ENCODE results near the gene SKAP1.
"Not testable (repeated sequence)": the region's sequence is repeated elsewhere in the genome, so short reads cannot be mapped to it uniquely, and the experiment has no call there.

SKAP1 gene

DNA sequence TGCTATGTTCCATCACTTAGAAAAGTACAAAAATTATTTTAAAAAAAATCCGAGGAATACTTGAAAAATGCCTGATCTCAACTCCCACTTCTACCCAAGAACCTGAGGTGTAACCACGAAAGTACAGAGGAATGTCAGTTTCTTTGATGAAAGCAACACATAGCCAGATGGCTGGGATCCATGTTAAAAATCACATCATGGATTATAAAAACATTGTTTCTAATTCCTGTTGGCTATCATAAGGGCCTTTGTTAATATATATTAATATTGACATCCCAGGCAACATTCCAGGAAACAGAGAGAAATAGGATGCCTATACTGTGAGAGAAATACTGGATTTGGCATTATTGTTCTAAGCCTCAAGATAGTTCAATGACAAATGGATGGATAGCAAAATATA, 115.3 kb downstream of the SKAP1 start:
- DNase-seq = no peak

- DNase-seq = no peak
Observed at GRCh38 chr17:48313096-48313755, 116.8 kb downstream of the SKAP1 start.

- DNase-seq = no peak
Observed at GRCh38 chr17:48311324-48311723, 118.7 kb downstream of the SKAP1 start.

- peak; percentile 59 for DNase-seq
Observed at GRCh38 chr17:48310748-48311213, 119.2 kb downstream of the SKAP1 start.

GRCh38 chr17:48308581-48308980, 121.4 kb downstream of the SKAP1 start:
- DNase-seq = no peak

GRCh38 chr17:48307814-48308411, 122.1 kb downstream of the SKAP1 start:
- peak; percentile 74 for DNase-seq

DNA sequence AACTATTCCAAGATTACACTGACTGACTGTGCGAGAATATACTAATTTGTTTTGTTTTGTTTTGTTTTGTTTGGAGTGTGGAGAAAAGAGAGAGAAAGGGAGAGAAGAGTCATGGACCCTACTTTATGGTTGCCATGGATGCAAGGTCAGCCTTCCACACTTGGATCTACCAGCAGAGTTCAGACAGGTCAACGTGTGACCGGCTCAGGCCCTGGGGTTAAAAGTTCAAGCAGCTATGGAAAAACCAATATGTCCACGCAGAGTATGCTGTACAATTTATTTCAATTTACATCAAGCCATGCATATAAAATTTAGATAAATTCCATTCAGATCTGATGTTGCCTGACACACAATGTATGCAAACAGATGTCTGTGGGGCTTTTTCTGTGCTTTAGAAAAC, 122.8 kb downstream of the SKAP1 start:
- DNase-seq = no peak

DNA sequence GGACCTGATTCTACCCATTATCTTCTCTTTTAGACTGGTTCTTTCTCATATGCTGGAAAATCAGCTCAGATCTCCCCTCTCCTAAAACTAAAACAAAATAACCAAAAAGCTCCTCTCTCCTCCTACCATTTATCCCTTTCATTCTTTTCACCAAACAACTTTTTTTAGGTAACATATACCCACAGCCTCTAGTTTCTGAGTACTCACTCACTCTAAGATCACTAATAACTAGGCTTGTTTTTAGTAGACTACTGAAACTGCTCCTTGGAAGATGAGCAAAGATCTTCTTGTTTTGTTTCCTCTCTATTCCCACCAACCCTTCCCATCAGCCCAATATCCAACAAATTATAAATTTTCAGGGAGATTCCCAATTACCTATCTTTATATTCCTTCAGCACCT, 129.0 kb downstream of the SKAP1 start:
- no peak for DNase-seq

- DNase-seq = no peak
Observed at GRCh38 chr17:48299760-48300159, 130.3 kb downstream of the SKAP1 start.

- no peak for DNase-seq
Observed at GRCh38 chr17:48297825-48298224, 132.2 kb downstream of the SKAP1 start.

DNA sequence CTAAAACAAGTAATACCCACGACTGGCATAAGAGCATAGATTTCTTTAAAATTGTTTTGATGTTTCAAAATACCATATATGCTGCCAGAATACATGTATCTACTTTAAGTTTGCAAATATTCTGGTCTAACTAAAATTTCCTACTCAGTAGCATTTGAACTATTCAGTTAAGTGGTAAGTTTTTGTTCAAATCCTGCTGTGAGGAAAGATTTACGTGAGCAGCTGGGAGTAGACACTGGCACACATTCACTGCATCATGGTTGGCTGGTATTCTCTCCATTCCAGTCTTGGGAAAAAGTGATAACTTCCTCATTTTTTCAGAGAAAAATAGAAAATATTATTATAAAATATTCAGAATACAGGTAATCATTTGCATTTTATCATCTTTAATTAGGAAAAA, 133.6 kb downstream of the SKAP1 start:
- DNase-seq = no peak

DNA sequence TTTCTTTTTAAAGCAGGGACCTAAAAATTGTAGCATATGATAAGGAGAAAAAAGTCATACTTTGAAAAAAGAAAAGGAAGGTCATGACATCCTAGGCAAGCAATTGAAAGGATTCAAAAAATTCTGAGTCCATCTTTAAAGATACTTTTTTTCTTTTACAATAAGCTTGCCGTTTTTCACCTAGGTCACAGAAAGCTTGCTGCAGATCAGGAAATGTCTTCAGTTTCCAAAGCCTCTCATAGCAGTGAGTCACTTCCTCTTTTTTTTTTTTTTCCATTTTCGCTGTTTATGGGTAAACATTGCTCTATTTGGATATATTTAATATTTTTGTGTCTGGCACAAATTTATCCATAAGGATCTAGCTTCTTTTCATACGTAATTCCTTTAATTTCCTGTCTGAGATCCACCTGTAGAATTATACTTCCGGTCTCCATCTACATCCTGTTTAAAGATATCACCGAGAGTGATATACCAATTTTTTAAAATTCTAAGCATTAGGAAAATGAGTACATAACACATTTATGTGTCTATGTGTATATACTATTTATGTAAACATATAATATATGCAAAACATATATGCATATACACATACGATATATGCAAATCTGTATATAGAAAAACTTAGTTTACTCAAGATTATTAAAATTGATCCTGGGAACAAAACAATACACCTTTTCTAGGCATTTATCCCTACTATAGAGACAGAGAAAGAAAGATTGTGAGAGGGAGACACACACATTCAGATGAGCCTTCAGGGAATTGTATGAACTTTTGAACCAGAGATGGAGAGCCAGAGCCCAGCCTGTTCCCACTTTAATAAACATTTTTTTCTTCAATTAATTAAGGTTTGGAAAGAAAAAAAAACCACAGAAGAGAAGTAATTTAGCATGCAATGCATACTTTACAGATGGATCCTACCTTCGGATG, 134.4 kb downstream of the SKAP1 start:
- no peak for DNase-seq

GRCh38 chr17:48294806-48295361, 135.1 kb downstream of the SKAP1 start:
- DNase-seq = no peak

DNA sequence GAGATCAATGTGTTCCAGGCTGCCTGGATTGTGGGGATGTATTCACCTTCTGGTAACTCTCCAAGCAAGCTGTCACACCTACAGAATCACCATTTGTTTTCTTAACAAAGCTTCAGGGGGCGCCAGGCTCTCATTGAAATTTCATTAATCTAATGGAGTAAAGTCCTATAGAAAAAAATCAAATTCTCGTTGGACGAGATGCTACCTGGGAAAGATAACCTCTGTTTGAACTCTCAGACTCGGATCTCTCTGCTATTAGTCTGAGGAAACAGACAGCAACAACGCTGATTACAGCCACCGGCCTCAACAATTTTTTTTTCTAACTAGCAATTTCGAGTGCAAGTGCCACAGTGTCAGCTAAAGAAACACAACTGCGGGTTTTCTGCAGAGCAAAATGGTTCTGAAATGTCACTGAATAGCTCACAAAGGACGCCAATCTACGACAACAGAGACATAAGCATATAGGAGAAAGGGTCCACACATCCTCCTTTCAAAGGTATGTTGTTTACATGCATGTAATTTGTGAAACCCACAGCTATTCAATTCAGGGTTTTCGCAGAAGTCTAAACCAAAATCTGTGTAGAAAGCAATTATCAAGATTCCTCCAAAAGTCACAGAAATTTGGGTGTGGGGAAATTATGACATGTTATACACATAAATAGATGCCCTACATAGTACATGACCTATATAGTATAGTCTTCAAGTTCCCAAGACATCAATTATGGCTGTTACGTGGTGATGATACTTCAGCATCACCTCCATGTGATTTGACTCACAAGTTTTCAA, 135.8 kb downstream of the SKAP1 start:
- no peak for DNase-seq

DNA sequence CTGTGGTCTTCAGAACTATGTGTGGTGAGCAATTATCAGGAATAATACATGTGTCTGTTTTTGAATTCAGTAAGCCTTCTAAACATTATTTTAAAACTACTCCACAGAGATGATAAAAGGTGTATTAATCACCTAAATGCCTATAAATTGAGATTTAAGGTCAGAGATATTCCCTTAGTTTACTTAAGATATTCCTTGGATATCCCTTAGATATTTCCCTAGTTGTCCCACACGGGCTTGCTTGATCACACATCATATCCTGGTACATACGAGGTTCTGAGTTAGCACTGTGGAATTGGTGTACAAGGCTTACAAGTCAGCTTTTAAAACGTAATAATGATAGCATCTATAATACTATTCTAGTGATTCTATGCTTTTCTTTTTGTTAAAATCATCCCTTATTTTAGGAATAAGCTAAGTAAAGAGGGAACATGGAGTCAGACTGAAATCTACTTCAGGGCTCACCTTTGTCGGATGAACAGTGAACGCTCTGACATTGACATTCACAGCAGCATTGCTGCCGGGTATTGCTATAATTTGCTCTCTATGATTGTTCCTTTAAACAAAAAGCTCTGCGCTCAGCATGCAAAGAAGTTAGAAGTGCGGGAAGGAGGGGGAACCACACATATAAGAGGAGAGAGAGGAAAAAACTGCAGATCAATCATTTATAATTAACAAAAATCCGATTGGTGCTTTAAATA, 136.5 kb downstream of the SKAP1 start:
- no peak for DNase-seq

DNA sequence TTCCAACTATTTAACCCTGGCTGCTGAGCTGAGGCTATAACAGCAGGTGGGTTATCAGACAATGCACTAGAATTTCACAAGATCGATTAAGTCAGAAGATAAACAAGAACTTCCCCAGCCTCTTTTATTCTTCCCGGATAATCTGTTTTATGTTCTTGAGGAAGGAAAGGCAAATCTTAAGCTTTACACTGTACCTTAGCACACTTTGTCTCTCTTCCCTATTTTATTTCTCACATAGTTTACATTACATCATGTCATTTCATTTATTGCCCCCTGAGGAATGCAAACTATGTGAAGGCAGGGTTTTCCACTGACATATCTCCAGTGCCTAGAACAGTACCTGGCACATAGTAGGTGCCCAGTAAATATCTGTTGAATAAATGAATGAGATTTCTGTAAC, 139.6 kb downstream of the SKAP1 start:
- DNase-seq = no peak

DNA sequence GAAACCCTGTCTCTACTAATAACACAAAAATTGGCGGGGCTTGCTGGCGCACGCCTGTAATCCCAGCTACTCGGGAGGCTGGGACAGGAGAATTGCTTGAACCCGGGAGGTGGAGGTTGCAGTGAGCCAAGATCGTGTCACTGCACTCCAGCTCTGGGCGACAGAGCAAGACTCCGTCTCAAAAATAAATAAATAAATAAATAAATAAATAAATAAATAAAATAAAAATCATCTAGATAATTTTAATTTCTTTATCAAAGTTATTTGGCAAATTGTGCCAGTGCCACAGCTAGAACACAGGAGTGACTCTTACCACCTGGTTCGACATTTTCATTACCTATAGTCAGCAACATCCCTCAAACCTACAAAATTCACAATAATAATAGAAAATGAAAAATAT, 143.1 kb downstream of the SKAP1 start:
- not testable (repeated sequence) for DNase-seq

- no peak for DNase-seq
Observed at GRCh38 chr17:48285614-48286013, 144.4 kb downstream of the SKAP1 start.

DNA sequence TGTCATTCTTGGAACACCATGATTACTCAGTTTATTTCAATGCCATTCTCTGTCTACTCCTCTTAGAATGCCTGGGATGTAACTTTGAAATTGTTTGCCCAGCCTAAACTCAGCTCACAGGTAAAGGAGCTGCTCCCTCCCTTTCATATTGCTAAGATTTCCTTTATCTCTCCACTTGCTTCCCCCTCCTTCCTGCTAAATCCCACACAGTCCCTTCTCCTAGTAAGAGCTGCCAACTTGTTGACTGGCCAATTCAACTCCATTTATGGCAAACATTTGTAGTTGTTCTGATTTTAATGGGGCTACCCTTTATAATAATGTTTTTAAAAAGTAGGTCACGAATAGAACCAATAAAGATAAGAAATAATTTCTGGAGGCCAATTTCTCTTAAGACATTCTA, 146.1 kb downstream of the SKAP1 start:
- DNase-seq = no peak

GRCh38 chr17:48283411-48283810, 146.6 kb downstream of the SKAP1 start:
- no peak for DNase-seq

DNA sequence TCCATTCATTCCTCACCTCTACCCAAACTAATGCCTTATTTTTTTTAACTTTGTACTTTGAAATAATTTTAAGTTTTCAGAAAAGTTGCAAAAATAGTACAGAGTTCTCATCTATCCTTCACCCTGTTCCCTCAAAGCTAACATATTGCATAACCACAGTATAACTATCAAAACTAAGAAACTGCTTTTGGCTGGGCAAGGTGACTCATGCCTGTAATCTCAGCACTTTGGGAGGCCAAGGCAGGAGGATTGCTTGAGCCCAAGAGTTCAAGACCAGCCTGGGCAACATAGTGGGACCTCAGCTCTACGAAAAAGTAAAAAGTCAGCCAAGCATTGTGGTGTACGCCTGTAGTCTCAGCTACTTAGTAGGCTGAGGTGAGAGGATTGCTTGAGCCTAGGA, 147.7 kb downstream of the SKAP1 start:
- no peak for DNase-seq
